ENCODE data around the gene PDIA6. TPM values are rescaled to one million over a fixed set of nuclear protein-coding genes. Genes with fewer than 3 reads are reported as not detected.

Gene PDIA6, protein sequence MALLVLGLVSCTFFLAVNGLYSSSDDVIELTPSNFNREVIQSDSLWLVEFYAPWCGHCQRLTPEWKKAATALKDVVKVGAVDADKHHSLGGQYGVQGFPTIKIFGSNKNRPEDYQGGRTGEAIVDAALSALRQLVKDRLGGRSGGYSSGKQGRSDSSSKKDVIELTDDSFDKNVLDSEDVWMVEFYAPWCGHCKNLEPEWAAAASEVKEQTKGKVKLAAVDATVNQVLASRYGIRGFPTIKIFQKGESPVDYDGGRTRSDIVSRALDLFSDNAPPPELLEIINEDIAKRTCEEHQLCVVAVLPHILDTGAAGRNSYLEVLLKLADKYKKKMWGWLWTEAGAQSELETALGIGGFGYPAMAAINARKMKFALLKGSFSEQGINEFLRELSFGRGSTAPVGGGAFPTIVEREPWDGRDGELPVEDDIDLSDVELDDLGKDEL
- 343 to 368 TPM (median 358 TPM) in 5 replicates for total RNA-seq (2022; extraction: Qiagen RNA extraction)

DNA sequence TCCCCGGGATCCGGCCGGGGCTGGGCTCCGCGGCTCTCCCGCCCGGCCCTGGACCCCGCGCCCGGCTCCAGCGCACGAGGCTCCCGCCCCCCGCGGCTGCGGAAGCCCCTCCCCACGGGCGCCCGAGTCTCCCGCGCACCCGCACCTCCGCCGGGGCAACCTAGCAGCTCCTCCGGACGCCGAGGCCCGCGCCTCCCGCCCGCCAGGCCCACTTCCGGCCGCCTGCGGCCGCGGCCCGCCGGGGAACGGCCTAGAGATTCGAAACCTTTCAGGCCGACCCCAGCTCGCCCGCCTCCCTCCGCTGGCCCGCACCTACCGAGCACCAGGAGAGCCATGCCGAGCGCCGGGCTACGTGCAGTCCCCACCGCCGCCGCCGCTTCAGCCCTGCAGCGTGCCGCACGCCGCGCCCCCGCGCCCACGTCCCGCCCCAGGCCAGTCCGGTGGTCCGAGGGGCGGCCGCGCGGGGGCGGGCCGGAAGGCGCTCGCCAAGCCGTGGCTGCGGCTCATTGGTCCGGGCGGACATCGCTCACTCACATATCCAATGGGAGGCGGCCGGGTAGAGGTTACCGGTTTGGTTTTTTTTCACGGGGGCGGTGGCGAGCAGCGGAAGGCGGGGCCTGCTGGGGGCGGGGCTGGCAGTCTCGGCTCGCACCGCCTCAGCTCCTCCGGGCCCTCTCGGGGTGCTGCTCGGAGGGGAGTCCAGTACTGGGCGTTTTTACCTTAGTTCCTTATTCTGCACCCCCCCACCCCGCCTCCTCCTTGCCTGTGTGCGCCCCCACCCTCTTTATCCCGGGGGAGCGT is at the start of gene PDIA6:
Gene PDIA6, minus strand, starts transcription at position 424 of the 801 bp plus-strand sequence. Its CDS starts 89 bp downstream, at position 335.

Other genes with a start within 250 kb of the PDIA6 start
- gene NOL10, start 122.8 kb downstream of the PDIA6 start, total RNA-seq (2022; extraction: Qiagen RNA extraction) = 39.4 to 52.7 TPM (median 41.9 TPM) in 5 replicates
- 0.15 to 0.35 TPM (median 0.32 TPM) in 5 replicates for gene ATP6V1C2, start 91.2 kb downstream of the PDIA6 start, total RNA-seq (2022; extraction: Qiagen RNA extraction)
- gene KCNF1, start 99.1 kb upstream of the PDIA6 start, total RNA-seq (2022; extraction: Qiagen RNA extraction) = 21.4 to 40.2 TPM (median 30.3 TPM) in 5 replicates